Sciatic nerve (tissue), 2 donors: Measurements from ENCODE around the gene RC3H2. TPM values are rescaled to one million over a fixed set of nuclear protein-coding genes. Genes with fewer than 3 reads are reported as not detected.
"Not testable (repeated sequence)": the region's sequence is repeated elsewhere in the genome, so short reads cannot be mapped to it uniquely, and the experiment has no call there.

Experiments
- ATAC-seq: fragments of 200-7000 bp; cut with Tn5 transposase; one replicate; pipeline ENCODE4 v1.9.1; 2020; ENCODE audit warnings: mild to moderate bottlenecking, moderate library complexity
- DNase-seq: peaks from one replicate; pipeline ENCODE4 v3.0.0-alpha.2; 2020; ENCODE audit warnings: low spot score
- intact Hi-C: fragments of 100-400 bp; cut with DNase I; formaldehyde crosslinking; loops from one replicate; pipeline ENCODE4 v1.14.2; 2022
- total RNA-seq: library from RNA; stranded (reverse); fragmentation: NEBNext Ultra II Directional; extraction: Animal tissue kit (Norgen Biotek cat#: 25700); gene quantifications from one replicate; pipeline ENCODE4 v1.2.1, GENCODE V29; 2021
- donor health status: DM: no; HTN: no; CAD: no.
- donor health status: DM: no; HTN: no; CAD: no.

RC3H2 gene
- total RNA-seq, 1 donor from 2014 or later = 62.7 TPM

DNA sequence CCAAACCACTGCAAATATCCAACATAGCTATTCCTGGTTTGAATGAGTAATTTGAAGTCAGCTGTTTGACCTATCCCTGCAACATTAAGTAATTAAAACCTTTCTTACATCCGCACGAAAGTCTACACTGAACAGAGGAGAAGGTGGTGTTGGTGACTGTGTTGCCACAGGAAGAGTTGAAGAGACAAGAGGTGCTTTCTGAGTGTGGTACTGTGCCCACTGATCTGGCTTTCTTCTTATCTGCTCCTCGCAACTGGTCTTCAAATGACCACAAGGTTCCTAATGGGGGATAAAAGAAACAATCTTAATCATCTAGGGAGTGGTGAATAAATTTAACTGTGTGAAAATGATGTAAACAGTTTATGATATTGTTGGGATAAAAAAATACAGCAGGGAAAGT lies 47.3 kb downstream of the RC3H2 start:
- DNase-seq (no peak), ATAC-seq (no peak)
- intact Hi-C loops = no loop called here

DNA sequence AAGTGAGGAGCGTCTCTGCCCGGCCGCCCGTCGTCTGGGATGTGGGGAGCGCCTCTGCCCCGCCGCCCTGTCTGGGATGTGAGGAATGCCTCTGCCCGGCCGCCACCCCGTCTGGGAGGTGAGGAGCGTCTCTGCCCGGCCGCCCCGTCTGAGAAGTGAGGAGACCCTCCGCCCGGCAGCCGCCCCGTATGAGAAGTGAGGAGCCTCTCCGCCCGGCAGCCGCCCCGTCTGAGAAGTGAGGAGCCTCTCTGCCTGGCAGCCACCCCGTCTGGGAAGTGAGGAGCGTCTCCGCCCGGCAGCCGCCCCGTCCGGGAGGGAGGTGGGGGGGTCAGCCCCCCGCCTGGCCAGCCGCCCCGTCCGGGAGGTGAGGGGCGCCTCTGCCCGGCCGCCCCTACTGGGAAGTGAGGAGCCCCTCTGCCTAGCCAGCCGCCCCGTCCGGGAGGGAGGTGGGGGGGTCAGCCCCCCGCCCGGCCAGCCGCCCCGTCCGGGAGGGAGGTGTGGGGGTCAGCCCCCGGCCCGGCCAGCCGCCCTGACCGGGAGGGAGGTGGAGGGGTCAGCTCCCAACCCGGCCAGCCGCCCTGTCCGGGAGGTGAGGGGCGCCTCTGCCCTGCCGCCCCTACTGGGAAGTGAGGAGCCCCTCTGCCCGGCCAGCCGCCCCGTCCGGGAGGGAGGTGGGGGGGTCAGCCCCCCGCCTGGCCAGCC lies 52.9 kb downstream of the RC3H2 start:
- not testable (repeated sequence) for ATAC-seq

DNA sequence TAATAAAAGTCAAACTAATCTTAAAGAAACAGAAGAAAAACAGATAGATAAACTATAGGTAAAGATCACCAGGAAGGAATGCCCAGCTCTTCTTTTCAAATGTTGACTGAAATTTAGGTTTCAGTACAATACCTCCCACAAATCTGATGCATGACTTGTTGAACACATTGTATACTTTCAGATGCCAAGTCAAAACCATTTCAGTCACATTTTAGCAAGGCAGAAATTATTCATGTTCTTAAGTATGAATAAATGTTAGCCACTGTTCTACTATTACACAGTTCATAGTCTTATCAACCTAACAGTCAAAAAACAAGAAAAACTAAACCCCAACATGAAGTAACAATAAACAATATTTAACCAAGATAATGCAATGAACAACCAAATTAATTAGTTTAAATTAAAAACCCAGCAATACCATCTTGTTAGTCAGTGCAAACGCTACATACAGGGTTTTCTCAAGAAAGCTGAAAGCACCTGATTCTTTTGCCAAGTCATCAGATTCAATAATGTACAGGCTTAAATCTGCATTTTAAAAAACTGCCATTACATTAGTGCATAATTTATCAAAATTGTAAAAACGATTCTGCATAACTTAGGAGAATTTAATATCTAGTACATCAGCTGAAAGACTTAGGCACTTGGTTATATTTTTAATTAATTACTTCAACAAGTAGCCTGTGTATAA lies 56.8 kb downstream of the RC3H2 start:
- intact Hi-C loops = no loop called here
- ATAC-seq = no peak
- DNase-seq = no peak

More for the DNA sequence above, 52.9 kb downstream of the RC3H2 start:
- DNase-seq, intact Hi-C loops: not testable (repeated sequence)

DNA sequence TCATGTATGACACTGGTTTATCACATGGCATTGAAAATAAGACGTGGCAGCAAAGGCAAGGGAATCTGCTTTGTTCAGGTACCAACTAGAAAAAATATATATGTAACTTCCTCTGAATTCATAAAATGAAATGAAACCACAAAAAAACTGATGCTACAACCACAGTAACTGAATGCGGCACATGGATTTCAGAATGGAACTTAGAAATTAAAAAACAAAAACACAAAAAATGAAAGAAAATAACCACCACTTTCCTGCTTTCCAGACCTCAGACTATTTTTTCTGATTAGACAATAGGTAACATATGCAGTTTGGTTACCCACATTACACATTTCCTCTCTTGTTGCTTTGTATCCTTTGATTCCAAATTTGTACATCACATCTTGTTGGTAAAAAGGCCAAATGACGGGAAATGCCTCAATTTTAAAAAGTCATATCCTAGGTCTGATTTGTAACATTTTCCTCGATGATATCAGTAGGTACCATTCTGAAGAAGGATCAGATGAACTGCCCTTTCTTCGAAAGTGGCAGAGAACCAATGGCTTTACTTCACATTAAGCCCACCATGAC lies 58.7 kb downstream of the RC3H2 start:
- ATAC-seq (no peak), DNase-seq (no peak)
- intact Hi-C loops = no loop called here

DNA sequence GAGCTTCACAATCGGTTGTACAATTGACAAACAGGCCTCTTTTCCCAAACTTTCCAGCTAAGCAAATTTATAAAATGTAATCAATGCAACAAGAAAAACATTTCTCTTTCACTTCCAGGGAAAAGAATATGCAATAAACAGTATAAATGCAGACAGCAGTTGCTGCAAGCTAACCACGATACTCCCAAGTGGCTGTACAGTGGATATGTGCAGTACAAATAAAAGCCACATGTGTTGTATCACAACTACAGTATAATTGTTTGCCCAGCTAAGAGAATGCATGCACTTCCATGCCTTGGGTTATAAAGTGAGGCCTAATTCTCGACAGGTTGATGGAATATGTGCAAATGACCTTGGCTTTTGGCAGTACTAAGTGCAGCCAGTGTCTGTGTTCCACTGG lies 60.0 kb downstream of the RC3H2 start:
- intact Hi-C loops = no loop called here
- no peak for ATAC-seq
- no peak for DNase-seq

DNA sequence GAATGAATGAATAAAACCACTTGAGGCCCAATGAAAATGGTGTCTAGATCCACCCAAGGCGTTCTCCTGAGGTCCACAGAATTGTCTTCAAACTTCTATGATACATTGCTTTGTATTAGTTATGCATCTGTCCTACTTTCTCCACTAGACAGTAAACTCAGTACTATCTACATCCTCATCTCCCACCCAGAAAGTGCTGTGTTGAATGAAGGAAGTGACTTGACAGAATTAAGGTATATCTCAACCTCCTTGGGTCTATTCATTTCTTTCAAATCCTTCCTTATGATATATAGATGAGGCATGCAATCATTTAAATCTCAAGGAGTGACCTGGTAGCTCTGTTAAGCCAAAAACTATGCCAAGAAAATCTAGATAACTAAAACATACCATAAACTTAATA lies 61.0 kb downstream of the RC3H2 start:
- intact Hi-C loops = no loop called here
- DNase-seq (no peak), ATAC-seq (no peak)

DNA sequence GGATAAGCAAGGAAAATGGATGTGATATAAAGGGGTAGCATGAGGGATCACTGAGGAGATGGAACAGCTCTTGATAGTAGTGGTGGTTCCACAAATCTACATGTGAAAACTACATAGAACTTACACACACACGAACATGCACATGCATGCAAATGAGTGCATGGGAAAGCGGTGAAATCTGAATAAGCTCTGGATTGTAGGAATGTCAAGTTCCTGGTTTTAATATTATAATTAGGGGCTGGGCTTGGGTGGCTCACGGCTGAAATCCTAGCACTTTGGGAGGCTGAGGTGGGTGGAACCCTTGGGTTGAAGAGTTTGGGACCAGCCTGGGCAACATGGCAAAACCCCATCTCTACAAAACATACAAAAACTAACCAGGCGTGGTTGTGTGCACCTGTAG lies 63.7 kb downstream of the RC3H2 start:
- ATAC-seq (no peak), DNase-seq (no peak)
- intact Hi-C loops = no loop called here

DNA sequence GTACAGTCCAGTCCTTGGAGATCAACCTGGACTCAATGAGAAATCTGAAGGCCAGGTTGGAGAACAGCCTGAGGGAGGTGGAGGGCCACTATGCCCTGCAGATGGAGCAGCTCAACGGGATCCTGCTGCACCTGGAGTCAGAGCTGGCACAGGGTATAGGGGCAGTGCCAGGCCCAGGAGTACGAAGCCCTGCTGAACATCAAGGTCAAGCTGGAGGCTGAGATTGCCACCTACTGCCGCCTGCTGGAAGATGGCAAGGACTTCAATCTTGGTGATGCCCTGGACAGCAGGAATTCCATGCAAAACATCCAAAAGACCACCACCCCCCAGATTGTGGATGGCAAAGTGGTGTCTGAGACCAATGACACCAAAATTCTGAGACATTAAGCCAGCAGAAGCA lies 66.7 kb downstream of the RC3H2 start:
- intact Hi-C loops, ATAC-seq, DNase-seq: not testable (repeated sequence)

DNA sequence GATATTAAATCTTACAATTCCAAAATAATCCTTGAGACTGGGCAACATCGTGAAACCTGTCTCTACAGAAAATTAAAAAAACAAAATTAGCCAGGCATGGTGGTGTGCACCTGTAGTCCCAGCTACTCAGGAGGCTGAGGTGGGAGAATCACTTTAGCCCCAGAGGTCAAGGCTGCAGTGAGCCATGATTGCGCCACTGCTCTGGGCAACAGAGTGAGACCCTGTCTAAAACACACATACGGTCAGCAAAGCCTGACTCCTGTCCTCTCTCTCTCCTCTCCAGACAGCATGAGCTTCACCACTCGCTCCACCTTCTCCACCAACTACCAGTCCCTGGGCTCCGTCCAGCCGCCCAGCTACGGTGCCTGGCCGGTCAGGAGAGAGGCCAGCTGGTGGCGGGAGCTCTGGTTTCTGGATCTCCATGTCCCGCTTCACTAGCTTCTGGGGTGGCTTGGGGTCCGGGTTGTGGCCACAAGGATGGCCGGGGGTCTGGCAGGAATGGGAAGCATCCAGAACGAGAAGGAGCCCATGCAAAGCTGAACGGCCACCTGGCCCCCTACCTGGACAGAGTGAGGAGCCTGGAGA lies 67.8 kb downstream of the RC3H2 start:
- ATAC-seq (no peak), DNase-seq (no peak)
- intact Hi-C loops = no loop called here

DNA sequence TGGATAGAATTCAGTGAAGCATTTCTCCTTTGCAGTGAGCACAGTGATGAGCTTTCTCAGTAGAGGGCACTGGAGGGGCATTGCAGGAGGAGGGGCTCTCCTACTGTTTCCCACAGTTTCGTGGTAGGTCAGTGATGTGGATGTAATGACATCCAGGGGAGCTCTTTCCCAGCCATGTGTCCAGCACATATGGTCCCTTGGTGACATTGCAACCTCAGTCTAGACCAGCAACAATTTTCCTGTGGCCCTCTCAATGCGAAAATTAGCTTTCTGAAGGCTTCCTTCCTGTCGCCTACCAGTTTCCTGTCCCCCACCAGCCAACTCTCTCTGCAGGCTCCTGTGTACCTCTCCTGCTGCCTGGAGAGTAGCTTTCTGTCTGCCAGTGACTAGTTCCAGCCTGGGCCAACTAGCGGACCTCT lies 69.8 kb downstream of the RC3H2 start:
- no peak for DNase-seq
- ATAC-seq = no peak
- intact Hi-C loops = no loop called here

DNA sequence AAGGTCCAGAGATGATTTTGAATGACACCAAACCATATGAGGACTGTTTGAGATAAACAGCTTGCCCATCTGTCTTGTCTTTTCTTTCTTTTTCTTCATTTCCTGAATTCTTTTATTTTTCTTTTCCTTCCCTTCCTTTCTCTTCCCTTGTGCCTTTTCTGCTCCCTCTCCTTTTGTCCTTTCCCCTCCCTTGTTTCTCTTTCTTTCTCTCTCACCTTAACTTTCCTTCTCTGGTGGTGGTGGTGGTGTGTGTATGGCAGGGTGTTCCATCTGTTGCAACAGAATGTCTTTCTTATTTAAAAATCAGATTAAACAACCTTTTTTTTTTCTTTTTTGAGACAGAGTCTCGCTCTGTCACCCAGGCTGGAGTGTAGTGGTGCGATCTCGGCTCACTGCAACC lies 73.0 kb downstream of the RC3H2 start:
- ATAC-seq (no peak), DNase-seq (no peak)
- intact Hi-C loops = no loop called here

DNA sequence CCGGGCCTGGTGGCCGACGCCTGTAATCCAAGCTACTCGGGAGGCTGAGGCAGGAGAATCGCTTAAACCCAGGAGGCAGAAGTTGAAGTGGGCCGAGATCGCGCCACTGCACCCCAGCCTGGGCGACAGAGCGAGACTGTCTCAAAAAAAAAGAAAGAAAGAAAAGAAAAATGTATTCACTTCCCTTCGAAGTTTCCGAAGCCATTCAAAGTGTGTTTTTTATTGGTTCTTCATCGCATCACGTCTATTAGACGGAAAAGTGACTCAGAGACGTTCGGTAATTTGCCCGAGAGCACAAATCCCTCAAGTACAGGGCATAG lies 76.2 kb downstream of the RC3H2 start:
- ATAC-seq, DNase-seq, intact Hi-C loops: not testable (repeated sequence)

DNA sequence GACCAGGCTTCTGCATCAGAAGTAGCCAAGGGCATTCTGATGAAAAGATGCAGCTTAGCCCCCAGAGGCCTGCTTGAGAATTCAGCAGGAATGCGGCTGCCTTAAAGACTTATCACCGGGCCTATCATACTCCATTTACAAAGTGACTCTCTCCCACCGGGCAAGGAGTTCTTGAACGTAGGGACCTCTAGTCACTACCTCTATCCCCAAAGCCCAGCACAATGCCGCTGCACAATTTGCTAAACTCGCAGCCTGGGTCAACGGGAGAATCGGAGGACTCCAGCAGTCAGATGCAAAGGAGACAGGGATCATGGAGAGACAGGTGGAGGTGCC lies 77.4 kb downstream of the RC3H2 start:
- ATAC-seq (peak; percentile 31), DNase-seq (no peak)
- intact Hi-C loops = no loop called here

DNA sequence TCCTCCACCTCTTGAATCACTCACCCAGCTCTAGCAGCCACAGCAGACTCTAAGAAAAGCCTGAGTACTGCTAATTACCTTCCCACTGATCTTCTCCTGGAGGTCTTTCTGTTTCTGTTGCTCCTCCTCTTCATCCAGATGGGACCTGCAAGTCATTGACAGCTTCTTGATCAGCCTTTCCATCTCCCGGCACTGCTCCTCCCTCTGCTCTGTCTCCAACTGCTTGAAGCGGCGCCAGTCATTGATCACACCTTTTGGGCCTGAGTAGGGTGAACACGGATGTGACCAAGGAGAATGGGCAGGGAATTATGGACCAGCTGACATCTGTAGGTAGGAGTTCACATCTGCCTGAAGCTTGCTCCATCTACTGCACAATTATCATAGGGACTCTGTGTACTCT lies 82.2 kb downstream of the RC3H2 start:
- intact Hi-C loops = no loop called here
- DNase-seq = no peak
- no peak for ATAC-seq

DNA sequence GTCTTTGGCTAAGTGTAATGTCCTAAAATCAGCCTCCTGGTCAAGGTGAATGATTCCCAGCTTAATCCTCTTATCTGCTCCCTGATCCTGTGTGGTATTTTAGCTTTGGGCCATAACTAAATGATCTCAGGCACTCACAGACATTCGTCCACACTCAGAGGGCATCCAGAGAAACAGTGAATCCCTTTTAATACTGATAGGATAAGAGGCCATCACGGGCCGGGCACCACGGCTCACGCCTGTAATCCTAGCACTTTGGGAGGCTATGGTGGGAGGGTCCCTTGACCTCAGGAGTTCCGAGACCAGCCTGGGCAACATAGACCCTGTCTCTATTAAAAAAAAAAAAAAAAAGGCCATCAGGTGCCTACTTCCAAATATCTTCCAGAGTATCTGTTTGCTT lies 83.1 kb downstream of the RC3H2 start:
- ATAC-seq (no peak), DNase-seq (no peak)
- intact Hi-C loops = no loop called here

DNA sequence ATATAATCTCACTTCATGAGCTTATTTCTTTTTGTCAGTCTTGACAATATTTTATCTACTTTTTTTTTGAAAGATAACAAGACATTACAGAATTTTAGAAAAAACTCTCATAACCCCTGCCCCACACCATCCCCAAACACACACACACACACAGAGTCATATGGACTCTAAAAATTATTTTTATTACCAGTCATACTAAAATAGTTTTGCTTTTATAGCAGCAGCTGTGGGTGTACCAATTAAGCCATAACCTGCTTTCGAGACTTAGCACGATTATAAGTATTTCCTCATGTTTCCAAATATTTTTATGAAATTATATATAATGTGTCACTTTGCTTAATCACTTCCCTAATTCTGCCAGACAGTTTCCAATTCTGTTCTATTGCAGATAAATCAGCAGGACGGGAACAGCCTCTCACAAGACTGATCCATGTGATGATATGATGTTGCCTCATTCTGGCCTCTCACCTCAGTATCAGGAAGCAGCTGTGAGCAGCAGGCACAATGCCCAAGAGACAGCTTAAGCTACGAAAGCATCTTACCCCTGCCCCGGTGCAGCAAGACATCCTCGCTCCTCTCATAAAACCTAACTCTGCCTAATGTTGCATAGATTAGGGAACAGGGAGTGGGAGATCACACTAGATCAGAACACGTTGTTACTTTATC lies 83.7 kb downstream of the RC3H2 start:
- ATAC-seq (peak; percentile 93), DNase-seq (peak; percentile 73)

DNA sequence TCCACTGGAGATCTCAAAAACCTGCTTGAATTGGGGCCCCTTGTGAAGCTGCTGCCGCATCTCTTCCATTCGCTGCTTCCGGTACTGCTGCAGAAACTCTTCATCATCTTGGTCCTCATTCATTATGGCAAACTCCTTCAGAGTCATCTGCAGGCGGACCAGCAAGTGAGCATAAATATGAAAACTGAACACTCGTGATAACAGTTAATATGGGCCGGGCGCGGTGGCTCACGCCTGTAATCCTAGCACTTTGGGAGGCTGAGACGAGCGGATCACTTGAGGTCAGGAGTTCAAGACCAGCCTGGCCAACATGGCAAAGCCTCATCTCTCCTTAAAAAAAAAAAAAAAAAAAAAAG lies 84.7 kb downstream of the RC3H2 start:
- intact Hi-C loops = no loop called here
- no peak for ATAC-seq

More for the DNA sequence above, 83.7 kb downstream of the RC3H2 start:
- intact Hi-C loops = no loop called here

DNA sequence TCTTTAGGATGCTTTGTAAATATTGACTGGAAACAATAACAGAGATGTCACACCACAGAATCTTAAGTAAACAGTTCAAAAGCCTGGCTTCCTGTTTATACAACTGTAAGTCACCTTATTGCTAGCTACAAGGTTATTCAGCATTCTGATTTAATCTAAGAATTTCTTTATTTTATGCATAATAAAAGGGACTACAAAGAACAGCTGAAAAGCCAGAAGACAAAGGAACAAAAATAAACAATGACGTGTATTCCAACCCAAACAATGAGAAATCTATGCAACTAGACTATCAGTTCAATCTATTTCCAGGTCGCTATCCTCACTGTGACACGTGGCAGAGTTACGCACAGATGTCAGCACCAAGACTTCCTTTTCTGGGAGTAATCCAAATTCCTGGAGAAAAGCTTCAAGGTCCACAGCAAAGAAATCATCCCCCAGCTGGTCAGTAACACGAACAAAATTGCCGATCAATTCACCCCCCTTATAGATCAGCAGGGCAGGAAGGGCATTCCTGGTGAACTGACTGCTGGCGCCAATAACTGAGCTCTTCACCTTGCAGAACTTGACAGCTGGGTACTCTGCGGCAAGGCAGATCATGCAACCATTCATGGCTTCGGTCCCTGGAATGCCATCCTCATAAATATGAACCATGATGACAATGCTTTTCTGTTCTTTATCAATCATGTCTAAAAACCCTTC lies 85.2 kb downstream of the RC3H2 start:
- intact Hi-C loops = loop anchor here (10.0 kb wide), 1 partner anchor 725 kb away; the partner anchor contains the start of gene TTLL11
- ATAC-seq (no peak), DNase-seq (peak; percentile 15)

More for the DNA sequence above, 84.7 kb downstream of the RC3H2 start:
- no peak for DNase-seq

DNA sequence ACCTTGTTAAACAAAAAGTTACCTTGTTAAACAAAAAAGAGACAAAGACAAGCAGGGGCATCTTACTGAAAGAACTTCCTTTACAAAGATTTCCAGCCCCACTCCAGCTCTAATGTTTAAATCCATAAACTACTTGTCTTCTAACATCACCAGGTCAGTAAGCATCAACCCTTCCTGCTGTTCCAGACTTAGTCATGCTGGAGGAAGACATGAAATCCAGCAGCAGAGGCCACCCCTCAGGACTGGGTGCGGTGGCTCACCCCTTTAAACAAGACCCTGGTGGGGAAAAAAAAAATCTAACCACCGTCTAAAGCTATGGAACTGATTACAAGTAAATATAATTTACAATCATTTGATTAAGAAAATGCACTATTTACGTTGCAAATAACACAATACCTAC lies 85.8 kb downstream of the RC3H2 start:
- intact Hi-C loops = loop anchor here (10.0 kb wide), 1 partner anchor 725 kb away; the partner anchor contains the start of gene TTLL11
- ATAC-seq (no peak), DNase-seq (peak; percentile 14)
